Measurements from ENCODE around the gene CHD9.

GRCh38 chr16:53094013-53094630 lies 39.3 kb downstream of the CHD9 start:
- TF ChIP-seq CTCF (IDR thresholded peaks at IDR 0.05) = no peak
- TF ChIP-seq POLR2A (IDR thresholded peaks at IDR 0.05) = no peak
